Epithelial cell of proximal tubule (primary cell): ENCODE data around the gene CCSER2. TPM values are rescaled to one million over a fixed set of nuclear protein-coding genes. Genes with fewer than 3 reads are reported as not detected.

ENCODE experiments used
- DNase-seq: peaks from one replicate; pipeline ENCODE4 v3.0.0-alpha.2; 2011; ENCODE audit warnings: low read depth
- H3K4me3 ChIP-seq: 2 replicates; pipeline ENCODE4 v1.5.1; 2011; ENCODE audit warnings: low read depth, mild to moderate bottlenecking, low read length
- total RNA-seq: library from RNA; depleted of rRNA; stranded (reverse); fragments of >200 nt; gene quantifications from 2 replicates; pipeline ENCODE4 v1.2.3, GENCODE V29; 2015
- TF ChIP-seq, protein P1 (sequence below): conservative IDR thresholded peaks from 2 replicates; pipeline ENCODE4 v1.5.1; 2012; ENCODE audit warnings: low read depth, mild to moderate bottlenecking, low read length

Gene CCSER2
- total RNA-seq, 1 donor from 2014 or later = 8.8 TPM

DNA sequence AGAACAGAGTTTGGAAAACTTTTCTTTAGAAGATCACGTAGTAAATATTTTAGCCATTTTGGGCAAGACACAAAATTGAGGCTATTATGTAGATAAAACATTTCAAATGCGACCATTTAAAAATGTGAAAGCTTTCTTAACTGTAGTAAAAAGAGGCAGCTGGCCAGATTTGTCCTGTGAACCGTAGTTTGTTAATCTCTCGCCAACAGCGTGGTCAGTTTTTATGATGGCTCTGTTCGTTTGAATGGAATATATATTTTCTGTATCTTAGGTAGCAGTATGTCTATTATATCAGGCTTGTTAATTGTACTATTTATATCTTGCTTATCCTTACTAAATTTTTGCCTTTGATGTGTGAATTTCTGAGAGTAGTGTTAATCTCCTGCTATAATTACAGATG, 124.9 kb downstream of the CCSER2 start:
- TF ChIP-seq, protein P1, sequence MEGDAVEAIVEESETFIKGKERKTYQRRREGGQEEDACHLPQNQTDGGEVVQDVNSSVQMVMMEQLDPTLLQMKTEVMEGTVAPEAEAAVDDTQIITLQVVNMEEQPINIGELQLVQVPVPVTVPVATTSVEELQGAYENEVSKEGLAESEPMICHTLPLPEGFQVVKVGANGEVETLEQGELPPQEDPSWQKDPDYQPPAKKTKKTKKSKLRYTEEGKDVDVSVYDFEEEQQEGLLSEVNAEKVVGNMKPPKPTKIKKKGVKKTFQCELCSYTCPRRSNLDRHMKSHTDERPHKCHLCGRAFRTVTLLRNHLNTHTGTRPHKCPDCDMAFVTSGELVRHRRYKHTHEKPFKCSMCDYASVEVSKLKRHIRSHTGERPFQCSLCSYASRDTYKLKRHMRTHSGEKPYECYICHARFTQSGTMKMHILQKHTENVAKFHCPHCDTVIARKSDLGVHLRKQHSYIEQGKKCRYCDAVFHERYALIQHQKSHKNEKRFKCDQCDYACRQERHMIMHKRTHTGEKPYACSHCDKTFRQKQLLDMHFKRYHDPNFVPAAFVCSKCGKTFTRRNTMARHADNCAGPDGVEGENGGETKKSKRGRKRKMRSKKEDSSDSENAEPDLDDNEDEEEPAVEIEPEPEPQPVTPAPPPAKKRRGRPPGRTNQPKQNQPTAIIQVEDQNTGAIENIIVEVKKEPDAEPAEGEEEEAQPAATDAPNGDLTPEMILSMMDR = no peak
- DNase-seq = no peak
- no peak overlapping the region for H3K4me3 ChIP-seq

- DNase-seq = no peak
- TF ChIP-seq, protein P1 = no peak
- no peak overlapping the region for H3K4me3 ChIP-seq
These were observed 127.7 kb downstream of the CCSER2 start for GRCh38 chr10:84456126-84456525.

GRCh38 chr10:84460520-84460919, 132.1 kb downstream of the CCSER2 start:
- no peak overlapping the region for H3K4me3 ChIP-seq
- no peak for DNase-seq
- TF ChIP-seq, protein P1 = no peak

DNA sequence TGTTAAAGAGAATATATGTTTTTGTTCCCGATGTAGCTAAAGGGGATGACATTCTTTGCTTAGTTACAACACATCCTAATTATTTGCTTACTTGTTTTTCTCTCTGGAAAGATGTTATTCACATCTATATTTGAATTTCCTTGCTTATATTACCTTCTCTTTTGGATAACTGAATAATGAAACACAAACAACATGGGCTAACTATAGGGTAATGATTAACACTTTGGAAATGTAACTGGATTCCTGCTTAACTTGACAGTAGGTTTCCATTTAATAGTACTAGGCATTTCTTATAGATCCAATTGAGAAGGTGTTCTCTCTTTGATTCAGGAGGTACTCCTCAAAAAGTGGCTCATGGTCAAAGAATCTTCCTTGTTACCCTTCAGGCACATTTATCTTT, 141.1 kb downstream of the CCSER2 start:
- DNase-seq = peak; percentile 35
- TF ChIP-seq, protein P1 = no peak
- no peak overlapping the region for H3K4me3 ChIP-seq

- TF ChIP-seq, protein P1 = no peak
- DNase-seq = no peak
These were observed 144.7 kb downstream of the CCSER2 start for GRCh38 chr10:84473136-84473535.

GRCh38 chr10:84477398-84478128, 149.2 kb downstream of the CCSER2 start:
- DNase-seq = no peak
- TF ChIP-seq, protein P1 = no peak
- no peak overlapping the region for H3K4me3 ChIP-seq

More at GRCh38 chr10:84473136-84473535, 144.7 kb downstream of the CCSER2 start:
- no peak overlapping the region for H3K4me3 ChIP-seq

GRCh38 chr10:84478151-84478550, 149.8 kb downstream of the CCSER2 start:
- no peak for DNase-seq
- TF ChIP-seq, protein P1 = no peak
- no peak overlapping the region for H3K4me3 ChIP-seq
